Neural cell (in vitro differentiated cells): Measurements from ENCODE around the gene TXNDC17. TPM values are rescaled to one million over a fixed set of nuclear protein-coding genes. Genes with fewer than 3 reads are reported as not detected.

Source experiments
- H2AFZ ChIP-seq: fragments of 200-600, 300-800 bp; sonication (generic), shearing (Covaris generic); 2 replicates; pipeline ENCODE4 v1.6.0; 2014; ENCODE audit warnings: low read depth, mild to moderate bottlenecking, antibody characterized with exemption, low read length, moderate library complexity
- H3F3A ChIP-seq: fragments of 200-600 bp; shearing (Covaris generic); 2 replicates; pipeline ENCODE4 v1.6.1; 2016; ENCODE audit warnings: mild to moderate bottlenecking, moderate library complexity, mixed read lengths, antibody characterized with exemption, low read length; ENCODE audit not compliant: insufficient read depth, poor library complexity, severe bottlenecking
- H3K27ac ChIP-seq: fragments of 200-600, 300-800 bp; sonication (generic), shearing (Covaris generic); 2 replicates; pipeline ENCODE4 v1.5.1; 2014; ENCODE audit warnings: mild to moderate bottlenecking, low read length, moderate library complexity
- H3K27me3 ChIP-seq: fragments of 300-800, 200-600 bp; sonication (generic), shearing (Covaris generic); 2 replicates; pipeline ENCODE4 v1.6.0; 2014; ENCODE audit warnings: mild to moderate bottlenecking, low read depth, low read length, moderate library complexity; ENCODE audit not compliant: insufficient read depth
- H3K36me3 ChIP-seq: fragments of 300-800, 200-600 bp; sonication (generic), shearing (Covaris generic); 2 replicates; pipeline ENCODE4 v1.5.1; 2014; ENCODE audit warnings: mild to moderate bottlenecking, antibody characterized with exemption, low read length, moderate library complexity; ENCODE audit not compliant: insufficient read depth
- H3K4me2 ChIP-seq: fragments of 300-800, 200-600 bp; sonication (generic), shearing (Covaris generic); 2 replicates; pipeline ENCODE4 v1.6.0; 2014; ENCODE audit warnings: mild to moderate bottlenecking, low read length
- H3K4me3 ChIP-seq: fragments of 300-800, 200-600 bp; sonication (generic), shearing (Covaris generic); 2 replicates; pipeline ENCODE4 v1.5.1; 2014; ENCODE audit warnings: mild to moderate bottlenecking, low read length, moderate library complexity
- H3K79me2 ChIP-seq: fragments of 200-600 bp; shearing (Covaris generic); replicated peaks from 2 replicates; pipeline ENCODE4 v1.6.0; 2014; ENCODE audit warnings: mild to moderate bottlenecking, low read length, moderate library complexity; ENCODE audit not compliant: insufficient read depth
- H3K9ac ChIP-seq: fragments of 300-800, 200-600 bp; sonication (generic), shearing (Covaris generic); 2 replicates; pipeline ENCODE4 v1.6.1; 2016; ENCODE audit warnings: mild to moderate bottlenecking, low read length, mixed read lengths
- H3K9me2 ChIP-seq: fragments of 200-600 bp; shearing (Covaris generic); 2 replicates; pipeline ENCODE4 v1.6.1; 2016; ENCODE audit warnings: mild to moderate bottlenecking, low read length, mixed read lengths; ENCODE audit not compliant: insufficient read depth
- H3K9me3 ChIP-seq: fragments of 200-600, 300-800 bp; sonication (generic), shearing (Covaris generic); 2 replicates; pipeline ENCODE4 v1.6.1; 2016; ENCODE audit warnings: mild to moderate bottlenecking, mixed run types, low read length, moderate library complexity, mixed read lengths
- H4K20me1 ChIP-seq: fragments of 200-600 bp; shearing (Covaris generic); 2 replicates; pipeline ENCODE4 v1.6.1; 2016; ENCODE audit warnings: mild to moderate bottlenecking, mixed run types; ENCODE audit not compliant: insufficient read depth
- EP300 ChIP-seq: fragments of 450-650 bp; conservative IDR thresholded peaks from 2 replicates; pipeline ENCODE4 v1.6.1; 2014; ENCODE audit warnings: antibody characterized with exemption, mild to moderate bottlenecking, moderate library complexity; ENCODE audit not compliant: poor library complexity, severe bottlenecking
- EZH2 ChIP-seq: fragments of 200-600, 300-800 bp; shearing (Covaris generic), sonication (generic); IDR thresholded peaks from 2 replicates; pipeline ENCODE4 v1.6.1; 2014; ENCODE audit warnings: antibody characterized with exemption, low read length, borderline replicate concordance, mild to moderate bottlenecking; ENCODE audit not compliant: insufficient read depth, poor library complexity, severe bottlenecking
- MXI1 ChIP-seq: fragments of 450-650 bp; conservative IDR thresholded peaks from 2 replicates; pipeline ENCODE4 v1.6.1; 2014; ENCODE audit warnings: antibody characterized with exemption, mild to moderate bottlenecking; ENCODE audit not compliant: poor library complexity, severe bottlenecking
- POLR2AphosphoS5 ChIP-seq: IDR thresholded peaks from 2 replicates; pipeline ENCODE4 v1.6.1; 2012
- RAD21 ChIP-seq: fragments of 450-650 bp; conservative IDR thresholded peaks from 2 replicates; pipeline ENCODE4 v1.6.1; 2014; ENCODE audit warnings: antibody characterized with exemption, mild to moderate bottlenecking, moderate library complexity
- SMC3 ChIP-seq: fragments of 450-650 bp; conservative IDR thresholded peaks from 2 replicates; pipeline ENCODE4 v1.6.1; 2014; ENCODE audit warnings: antibody characterized with exemption, mild to moderate bottlenecking, moderate library complexity; ENCODE audit not compliant: poor library complexity
- TAF1 ChIP-seq: IDR thresholded peaks from 2 replicates; pipeline ENCODE4 v1.6.1; 2012; ENCODE audit warnings: low read depth
- polyA plus RNA-seq: library from polyadenylated mRNA; depleted of rRNA; stranded (reverse); fragments of >200 nt; gene quantifications from 2 replicates; pipeline ENCODE4 v1.2.3, GENCODE V29; 2014
- TF ChIP-seq, protein P1 (sequence below): fragments of 450-650 bp; IDR thresholded peaks from 2 replicates; pipeline ENCODE4 v1.5.1; 2014; ENCODE audit warnings: antibody characterized with exemption, mild to moderate bottlenecking, moderate library complexity; ENCODE audit not compliant: poor library complexity, severe bottlenecking
- TF ChIP-seq, protein P2 (sequence below): IDR thresholded peaks from 2 replicates; pipeline ENCODE4 v1.6.1; 2012; ENCODE audit warnings: borderline replicate concordance

Gene TXNDC17
- polyA plus RNA-seq, 1 donor from 2014 or later = 216 TPM

DNA sequence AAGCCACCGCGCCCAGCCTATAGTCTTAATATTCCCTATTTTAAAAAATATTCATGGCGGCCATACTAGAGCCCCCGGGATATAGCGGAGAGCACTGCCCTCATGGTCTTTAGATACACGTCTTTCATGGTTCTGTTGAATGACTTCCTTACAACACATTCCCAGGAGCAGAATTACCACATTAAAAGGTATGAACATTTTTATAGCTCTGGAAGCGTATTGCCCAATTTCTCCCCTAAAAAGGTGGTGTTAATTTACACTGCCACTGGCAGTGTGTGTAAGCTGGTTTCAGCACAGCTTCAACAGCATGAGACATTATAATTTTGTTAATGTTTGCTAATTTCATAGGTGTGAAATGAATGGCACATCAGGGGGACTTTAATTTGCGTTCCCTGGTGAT, 29.7 kb downstream of the TXNDC17 start:
- no peak overlapping the region for H3K9ac ChIP-seq
- H3K4me2 ChIP-seq = no peak overlapping the region
- no peaks in the 10 kb centered on the region for H3K9me3 ChIP-seq
- H3K27me3 ChIP-seq = no peaks in the 10 kb centered on the region
- TF ChIP-seq TAF1 (no peak), MXI1 (no peak), SMC3 (no peak), EP300 (no peak)
- no peak overlapping the region for H3K4me3 ChIP-seq
- no peaks in the 10 kb centered on the region for H4K20me1 ChIP-seq
- H3F3A ChIP-seq = no peaks in the 10 kb centered on the region
- H3K27ac ChIP-seq = no peak overlapping the region
- no peak overlapping the region for H2AFZ ChIP-seq
- no peaks in the 10 kb centered on the region for H3K36me3 ChIP-seq
- H3K9me2 ChIP-seq = no peaks in the 10 kb centered on the region
- no peaks in the 10 kb centered on the region for H3K79me2 ChIP-seq

DNA sequence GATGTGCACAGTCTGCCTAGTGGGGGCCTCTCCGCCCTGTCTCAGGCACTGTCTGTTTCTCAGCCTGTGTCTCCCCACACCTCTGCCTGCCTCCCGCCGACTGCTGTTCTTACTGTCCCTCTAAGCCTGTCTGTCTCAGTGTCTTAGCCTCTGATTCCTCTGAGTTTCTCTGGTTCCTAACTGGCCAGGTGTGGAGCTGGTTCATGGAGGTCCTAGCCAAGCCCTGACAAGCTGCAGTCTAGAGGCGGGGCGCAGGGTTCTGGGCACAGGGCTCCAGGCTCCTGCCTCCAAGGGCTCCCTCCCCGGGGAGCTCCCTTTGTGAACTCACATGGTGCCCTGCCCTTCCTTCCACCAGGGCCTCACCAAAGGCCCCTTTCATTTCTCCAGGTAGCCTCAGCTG, 30.1 kb downstream of the TXNDC17 start:
- no peaks in the 10 kb centered on the region for H4K20me1 ChIP-seq
- TF ChIP-seq, protein P1, sequence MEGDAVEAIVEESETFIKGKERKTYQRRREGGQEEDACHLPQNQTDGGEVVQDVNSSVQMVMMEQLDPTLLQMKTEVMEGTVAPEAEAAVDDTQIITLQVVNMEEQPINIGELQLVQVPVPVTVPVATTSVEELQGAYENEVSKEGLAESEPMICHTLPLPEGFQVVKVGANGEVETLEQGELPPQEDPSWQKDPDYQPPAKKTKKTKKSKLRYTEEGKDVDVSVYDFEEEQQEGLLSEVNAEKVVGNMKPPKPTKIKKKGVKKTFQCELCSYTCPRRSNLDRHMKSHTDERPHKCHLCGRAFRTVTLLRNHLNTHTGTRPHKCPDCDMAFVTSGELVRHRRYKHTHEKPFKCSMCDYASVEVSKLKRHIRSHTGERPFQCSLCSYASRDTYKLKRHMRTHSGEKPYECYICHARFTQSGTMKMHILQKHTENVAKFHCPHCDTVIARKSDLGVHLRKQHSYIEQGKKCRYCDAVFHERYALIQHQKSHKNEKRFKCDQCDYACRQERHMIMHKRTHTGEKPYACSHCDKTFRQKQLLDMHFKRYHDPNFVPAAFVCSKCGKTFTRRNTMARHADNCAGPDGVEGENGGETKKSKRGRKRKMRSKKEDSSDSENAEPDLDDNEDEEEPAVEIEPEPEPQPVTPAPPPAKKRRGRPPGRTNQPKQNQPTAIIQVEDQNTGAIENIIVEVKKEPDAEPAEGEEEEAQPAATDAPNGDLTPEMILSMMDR = no peak
- TF ChIP-seq EP300 = no peak
- no peak for TF ChIP-seq RAD21
- TF ChIP-seq, protein P2, sequence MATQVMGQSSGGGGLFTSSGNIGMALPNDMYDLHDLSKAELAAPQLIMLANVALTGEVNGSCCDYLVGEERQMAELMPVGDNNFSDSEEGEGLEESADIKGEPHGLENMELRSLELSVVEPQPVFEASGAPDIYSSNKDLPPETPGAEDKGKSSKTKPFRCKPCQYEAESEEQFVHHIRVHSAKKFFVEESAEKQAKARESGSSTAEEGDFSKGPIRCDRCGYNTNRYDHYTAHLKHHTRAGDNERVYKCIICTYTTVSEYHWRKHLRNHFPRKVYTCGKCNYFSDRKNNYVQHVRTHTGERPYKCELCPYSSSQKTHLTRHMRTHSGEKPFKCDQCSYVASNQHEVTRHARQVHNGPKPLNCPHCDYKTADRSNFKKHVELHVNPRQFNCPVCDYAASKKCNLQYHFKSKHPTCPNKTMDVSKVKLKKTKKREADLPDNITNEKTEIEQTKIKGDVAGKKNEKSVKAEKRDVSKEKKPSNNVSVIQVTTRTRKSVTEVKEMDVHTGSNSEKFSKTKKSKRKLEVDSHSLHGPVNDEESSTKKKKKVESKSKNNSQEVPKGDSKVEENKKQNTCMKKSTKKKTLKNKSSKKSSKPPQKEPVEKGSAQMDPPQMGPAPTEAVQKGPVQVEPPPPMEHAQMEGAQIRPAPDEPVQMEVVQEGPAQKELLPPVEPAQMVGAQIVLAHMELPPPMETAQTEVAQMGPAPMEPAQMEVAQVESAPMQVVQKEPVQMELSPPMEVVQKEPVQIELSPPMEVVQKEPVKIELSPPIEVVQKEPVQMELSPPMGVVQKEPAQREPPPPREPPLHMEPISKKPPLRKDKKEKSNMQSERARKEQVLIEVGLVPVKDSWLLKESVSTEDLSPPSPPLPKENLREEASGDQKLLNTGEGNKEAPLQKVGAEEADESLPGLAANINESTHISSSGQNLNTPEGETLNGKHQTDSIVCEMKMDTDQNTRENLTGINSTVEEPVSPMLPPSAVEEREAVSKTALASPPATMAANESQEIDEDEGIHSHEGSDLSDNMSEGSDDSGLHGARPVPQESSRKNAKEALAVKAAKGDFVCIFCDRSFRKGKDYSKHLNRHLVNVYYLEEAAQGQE = no peak
- TF ChIP-seq MXI1 = no peak
- no peak for TF ChIP-seq EZH2
- TF ChIP-seq SMC3 = no peak
- TF ChIP-seq TAF1 = no peak
- no peak for TF ChIP-seq POLR2AphosphoS5
- no peak overlapping the region for H2AFZ ChIP-seq
- no peaks in the 10 kb centered on the region for H3K9me3 ChIP-seq
- no peak overlapping the region for H3K27ac ChIP-seq
- H3F3A ChIP-seq = no peaks in the 10 kb centered on the region
- H3K9ac ChIP-seq = no peak overlapping the region
- no peaks in the 10 kb centered on the region for H3K79me2 ChIP-seq
- H3K36me3 ChIP-seq = no peaks in the 10 kb centered on the region
- no peak overlapping the region for H3K4me3 ChIP-seq
- no peaks in the 10 kb centered on the region for H3K9me2 ChIP-seq
- no peak overlapping the region for H3K4me2 ChIP-seq
- no peaks in the 10 kb centered on the region for H3K27me3 ChIP-seq

DNA sequence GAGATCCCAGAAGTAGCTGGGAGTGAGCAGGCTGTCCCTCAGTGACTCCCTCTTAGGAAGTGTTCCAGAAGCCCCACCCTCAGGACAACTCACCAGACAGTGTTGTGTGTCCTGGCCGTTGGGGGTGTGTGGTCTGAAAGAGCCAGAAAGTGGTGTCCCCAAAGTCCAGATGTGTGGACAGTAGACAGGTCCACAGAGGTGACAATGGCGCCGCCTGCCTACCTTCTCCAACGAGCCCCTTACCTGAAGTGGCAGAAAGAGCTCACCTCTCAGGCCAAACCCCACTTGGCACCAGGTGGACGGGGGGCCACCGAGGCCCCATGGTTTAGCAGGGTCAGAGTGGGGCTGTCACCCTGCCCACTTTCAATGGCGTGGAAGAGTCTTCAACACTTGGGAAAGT, 30.6 kb downstream of the TXNDC17 start:
- Histone ChIP-seq H2AFZ (no peak overlapping the region), H3K9me2 (no peaks in the 10 kb centered on the region), H3K9ac (no peak overlapping the region), H3K79me2 (no peaks in the 10 kb centered on the region), H4K20me1 (no peaks in the 10 kb centered on the region), H3K27me3 (no peaks in the 10 kb centered on the region), H3K4me3 (no peak overlapping the region), H3K9me3 (no peaks in the 10 kb centered on the region), H3K36me3 (no peaks in the 10 kb centered on the region), H3K27ac (no peak overlapping the region), H3F3A (no peaks in the 10 kb centered on the region), H3K4me2 (no peak overlapping the region)
- TF ChIP-seq POLR2AphosphoS5 = no peak
- no peak for TF ChIP-seq EZH2
- TF ChIP-seq EP300 = no peak
- no peak for TF ChIP-seq MXI1
- no peak for TF ChIP-seq RAD21
- TF ChIP-seq SMC3 = no peak
- no peak for TF ChIP-seq TAF1
- TF ChIP-seq, protein P2 = no peak
- TF ChIP-seq, protein P1 = no peak
